Activated CD4-positive, CD25-positive, alpha-beta regulatory T cell treated with anti-CD3 and anti-CD28 coated beads, Interleukin-2, amount 50 U/mL, for 24 hours (primary cell): ENCODE data around the gene P2RX1.
"Not testable (repeated sequence)": the region's sequence is repeated elsewhere in the genome, so short reads cannot be mapped to it uniquely, and the experiment has no call there.

Source experiments
- ATAC-seq, 2 donors: fragments of 150-1000 bp; cut with Tn5 transposase; one replicate each; pipeline ENCODE4 v1.10.0; 2021; ENCODE audit warnings: mild to moderate bottlenecking in 1 of 2, moderate library complexity in 1 of 2

Gene P2RX1

GRCh38 chr17:3885271-3885670 lies 31.0 kb downstream of the P2RX1 start:
- ATAC-seq = no peak

GRCh38 chr17:3884188-3884587 lies 32.1 kb downstream of the P2RX1 start:
- ATAC-seq = no peak

GRCh38 chr17:3882276-3882675 lies 34.0 kb downstream of the P2RX1 start:
- no peak for ATAC-seq

- no peak for ATAC-seq
These were observed 35.3 kb downstream of the P2RX1 start for GRCh38 chr17:3880983-3881382.

GRCh38 chr17:3879591-3880417 lies 36.5 kb downstream of the P2RX1 start:
- no peak for ATAC-seq

- ATAC-seq = no peak
These were observed 37.1 kb downstream of the P2RX1 start for GRCh38 chr17:3879186-3879585.

GRCh38 chr17:3877220-3877619 lies 39.0 kb downstream of the P2RX1 start:
- ATAC-seq = no peak

GRCh38 chr17:3875317-3875716 lies 40.9 kb downstream of the P2RX1 start:
- no peak for ATAC-seq

- ATAC-seq = no peak
These were observed 42.4 kb downstream of the P2RX1 start for GRCh38 chr17:3873862-3874261.

GRCh38 chr17:3870871-3871306 lies 45.4 kb downstream of the P2RX1 start:
- ATAC-seq = no peak

GRCh38 chr17:3867606-3868005 lies 48.7 kb downstream of the P2RX1 start:
- ATAC-seq = no peak

GRCh38 chr17:3867106-3867505 lies 49.2 kb downstream of the P2RX1 start:
- ATAC-seq = no peak

GRCh38 chr17:3866276-3866675 lies 50.0 kb downstream of the P2RX1 start:
- no peak for ATAC-seq

- no peak for ATAC-seq
These were observed 51.1 kb downstream of the P2RX1 start for GRCh38 chr17:3865176-3865575.

GRCh38 chr17:3864534-3864933 lies 51.7 kb downstream of the P2RX1 start:
- no peak for ATAC-seq

GRCh38 chr17:3861761-3862681 lies 54.2 kb downstream of the P2RX1 start:
- no peak for ATAC-seq

GRCh38 chr17:3860939-3861700 lies 55.1 kb downstream of the P2RX1 start:
- ATAC-seq = no peak

GRCh38 chr17:3859940-3860339 lies 56.3 kb downstream of the P2RX1 start:
- no peak for ATAC-seq

- ATAC-seq = no peak
These were observed 58.8 kb downstream of the P2RX1 start for GRCh38 chr17:3857261-3858105.

GRCh38 chr17:3854204-3854603 lies 62.1 kb downstream of the P2RX1 start:
- not testable (repeated sequence) for ATAC-seq

- no peak for ATAC-seq
These were observed 63.7 kb downstream of the P2RX1 start for GRCh38 chr17:3852561-3852960.
